Stomach (tissue), 9 donors: ENCODE results near the gene RETREG1. TPM values are rescaled to one million over a fixed set of nuclear protein-coding genes. Genes with fewer than 3 reads are reported as not detected.

Experiments used
- DNase-seq, 2 donors: peaks; one replicate each; pipeline versions ENCODE4 v3.0.0 to v3.0.0-alpha.2; 2013 to 2019
- H3K27ac ChIP-seq, 5 donors: fragments of 200-600 bp in 4 of 5; sonication (generic) in 4 of 5; one replicate each; pipeline ENCODE4 v1.5.1; 2013 to 2019; ENCODE audit warnings: mild to moderate bottlenecking in 1 of 5, moderate library complexity in 1 of 5
- H3K27me3 ChIP-seq, 3 donors: fragments of 200-600 bp; sonication (generic); one replicate each; pipeline ENCODE4 v1.5.1; 2017 to 2019; ENCODE audit warnings: mixed run types in 1 of 3
- H3K36me3 ChIP-seq, 4 donors: fragments of 200-600 bp; sonication (generic); 1 replicate in 3 of 4; 2 replicates in 1 of 4; pipeline ENCODE4 v1.5.1; 2016 to 2019
- H3K4me1 ChIP-seq, 4 donors: fragments of 200-600 bp; sonication (generic); one replicate each; pipeline ENCODE4 v1.5.1; 2016 to 2019
- H3K4me3 ChIP-seq, 4 donors: fragments of 200-600 bp; sonication (generic) in 3 of 4; one replicate each; pipeline ENCODE4 v1.5.1; 2016 to 2019; ENCODE audit warnings: mild to moderate bottlenecking in 1 of 4
- H3K9me3 ChIP-seq, 4 donors: fragments of 200-600 bp; sonication (generic); one replicate each; pipeline ENCODE4 v1.5.1; 2016 to 2019
- CTCF ChIP-seq, 7 experiments: fragments of 450-650 bp in 4 of 7; fragments of 200-600 bp in 3 of 7; sonication (generic) in 3 of 7; IDR thresholded peaks; one replicate each; pipeline ENCODE4 v1.5.1; 2016 to 2019; ENCODE audit warnings: antibody characterized with exemption in 7 of 7, control low read depth in 2 of 7, mild to moderate bottlenecking in 1 of 7
- EP300 ChIP-seq: sonication (generic); formaldehyde crosslinking; IDR thresholded peaks from one replicate; pipeline ENCODE4 v1.6.1; 2017; ENCODE audit warnings: antibody characterized with exemption
- POLR2A ChIP-seq, 4 donors: fragments of 450-650 bp; IDR thresholded peaks; one replicate each; pipeline ENCODE4 v1.6.1; 2016; ENCODE audit warnings: antibody characterized with exemption in 4 of 4, control low read depth in 2 of 4, mild to moderate bottlenecking in 1 of 4, moderate library complexity in 1 of 4
- POLR2AphosphoS5 ChIP-seq, 3 donors: sonication (generic); formaldehyde crosslinking; IDR thresholded peaks; one replicate each; pipeline ENCODE4 v1.6.1; 2016; ENCODE audit warnings: antibody characterized with exemption in 3 of 3
- WGBS, 5 donors: extraction: QIAGEN DNeasy Blood & Tissue Kit in 3 of 5; methylation state at CpG; one replicate each; pipeline versions ENCODE4 v1.1.5 to v1.1.7; 2013 to 2018; 5-methylcytosine and 5-hydroxymethylcytosine counted together
- intact Hi-C: fragments of 100-400 bp; cut with DNase I; formaldehyde crosslinking; loops from one replicate; pipeline ENCODE4 v1.15.1; 2023; ENCODE audit warnings: low total_unique reads
- polyA plus RNA-seq, 3 donors: library from polyadenylated mRNA; stranded (reverse); fragments of 200-250 nt; gene quantifications; one replicate each; pipeline ENCODE4 v1.2.3, GENCODE V29; 2013
- total RNA-seq, 5 donors: library from RNA; depleted of rRNA; stranded (reverse); fragments of >200 nt; gene quantifications; one replicate each; pipeline versions ENCODE4 v1.1.0 to v1.2.3, GENCODE V29; 2014 to 2016
- donor health status: healthy with polysubstance abuse.
- donor health status: Bipolar disorder and iron deficiency.
- donor health status: healthy.

The RETREG1 gene
- total and polyA plus RNA-seq, 8 donors = 7.1 to 71.2 (median 23.9) TPM

GRCh38 chr5:16507716-16508115 lies 109.1 kb downstream of the RETREG1 start:
- H3K4me3 ChIP-seq = peak overlapping the region in 3 of 4 donors; percentile 23 to 32 (median 30)
- TF ChIP-seq POLR2AphosphoS5 (IDR thresholded peaks at IDR 0.05) (no peak), POLR2A (IDR thresholded peaks at IDR 0.05) (no peak), CTCF (IDR thresholded peaks at IDR 0.05) (no peak), EP300 (no peak)
- intact Hi-C loops = no loop called here

GRCh38 chr5:16505904-16506303 lies 110.9 kb downstream of the RETREG1 start:
- Histone ChIP-seq H3K4me3 (peak overlapping the region in 1 of 4 donors; percentile 30), H3K4me1 (peaks cover 0 to 32% (median 16%) of the 10 kb centered on the region in 4 donors), H3K36me3 (no peaks in the 10 kb centered on the region), H3K9me3 (no peaks in the 10 kb centered on the region), H3K27me3 (no peaks in the 10 kb centered on the region), H3K27ac (peak overlapping the region; percentile 20 to 84 (median 82))
- DNase-seq = no peak
- TF ChIP-seq EP300 (no peak), CTCF (IDR thresholded peaks at IDR 0.05) (no peak), POLR2A (IDR thresholded peaks at IDR 0.05) (no peak), POLR2AphosphoS5 (IDR thresholded peaks at IDR 0.05) (no peak)
- WGBS, 5 donors = 68 to 88% (median 79%) methylated on average over 6 of the region's 6 CpGs
- intact Hi-C loops = no loop called here

More at GRCh38 chr5:16507716-16508115, 109.1 kb downstream of the RETREG1 start:
- no peaks in the 10 kb centered on the region for H3K27me3 ChIP-seq
- no peaks in the 10 kb centered on the region for H3K9me3 ChIP-seq
- peak overlapping the region in 4 of 5 donors; percentile 71 to 84 (median 82) for H3K27ac ChIP-seq
- no peaks in the 10 kb centered on the region for H3K36me3 ChIP-seq
- H3K4me1 ChIP-seq = peaks cover 0 to 28% (median 16%) of the 10 kb centered on the region in 4 donors
- DNase-seq = no peak

GRCh38 chr5:16505140-16505891 lies 111.5 kb downstream of the RETREG1 start:
- H3K27me3 ChIP-seq = no peaks in the 10 kb centered on the region
- no peaks in the 10 kb centered on the region for H3K36me3 ChIP-seq
- H3K4me3 ChIP-seq = peak overlapping the region in 1 of 4 donors; percentile 30
- peaks cover 0 to 32% (median 16%) of the 10 kb centered on the region in 4 donors for H3K4me1 ChIP-seq
- TF ChIP-seq POLR2AphosphoS5 (IDR thresholded peaks at IDR 0.05) (no peak), CTCF (IDR thresholded peaks at IDR 0.05) (no peak), POLR2A (IDR thresholded peaks at IDR 0.05) (no peak), EP300 (no peak)
- DNase-seq = no peak
- no peaks in the 10 kb centered on the region for H3K9me3 ChIP-seq
- WGBS, 5 donors = 84 to 90% (median 87%) methylated on average over 17 of the region's 17 CpGs
- H3K27ac ChIP-seq = peak overlapping the region; percentile 20 to 84 (median 63)
- intact Hi-C loops = no loop called here

- 57 to 80% (median 74%) methylated on average over 10 of the region's 10 CpGs for WGBS, 5 donors
- H3K27ac ChIP-seq = peak overlapping the region; percentile 24 to 70 (median 35)
These were observed 112.2 kb downstream of the RETREG1 start for GRCh38 chr5:16504571-16504970.

More at GRCh38 chr5:16504571-16504970, 112.2 kb downstream of the RETREG1 start:
- H3K36me3 ChIP-seq = no peaks in the 10 kb centered on the region
- no peak overlapping the region for H3K4me3 ChIP-seq
- no peak for DNase-seq
- TF ChIP-seq POLR2AphosphoS5 (IDR thresholded peaks at IDR 0.05) (no peak), EP300 (no peak), CTCF (IDR thresholded peaks at IDR 0.05) (no peak), POLR2A (IDR thresholded peaks at IDR 0.05) (no peak)
- H3K4me1 ChIP-seq = peaks cover 0 to 30% (median 15%) of the 10 kb centered on the region in 4 donors
- intact Hi-C loops = no loop called here
- H3K27me3 ChIP-seq = no peaks in the 10 kb centered on the region
- H3K9me3 ChIP-seq = no peaks in the 10 kb centered on the region
